Activated naive CD8-positive, alpha-beta T cell treated with anti-CD3 and anti-CD28 coated beads, Interleukin-2, amount 50 U/mL, for 24 hours (primary cell): Measurements from ENCODE around the gene TVP23A.

Experiments used
- ATAC-seq: fragments of 150-1000 bp; cut with Tn5 transposase; one replicate; pipeline ENCODE4 v1.10.0; 2021
- DNase-seq: peaks from one replicate; pipeline ENCODE4 v3.0.0; 2021
- H3K27ac Mint-ChIP-seq: one replicate; pipeline ENCODE4 v1.8.0; 2021; ENCODE audit warnings: mild to moderate bottlenecking, mixed read lengths
- H3K27me3 Mint-ChIP-seq: one replicate; pipeline ENCODE4 v1.8.0; 2021; ENCODE audit warnings: mixed read lengths
- H3K36me3 Mint-ChIP-seq: one replicate; pipeline ENCODE4 v1.8.0; 2021; ENCODE audit warnings: low read depth, mixed read lengths
- H3K4me1 Mint-ChIP-seq: one replicate; pipeline ENCODE4 v1.8.0; 2021; ENCODE audit warnings: mixed read lengths
- H3K4me3 Mint-ChIP-seq: one replicate; pipeline ENCODE4 v1.8.0; 2021; ENCODE audit warnings: mild to moderate bottlenecking, moderate library complexity, mixed read lengths
- H3K9me3 Mint-ChIP-seq: one replicate; pipeline ENCODE4 v1.8.0; 2021; ENCODE audit warnings: mixed read lengths

Gene TVP23A

DNA sequence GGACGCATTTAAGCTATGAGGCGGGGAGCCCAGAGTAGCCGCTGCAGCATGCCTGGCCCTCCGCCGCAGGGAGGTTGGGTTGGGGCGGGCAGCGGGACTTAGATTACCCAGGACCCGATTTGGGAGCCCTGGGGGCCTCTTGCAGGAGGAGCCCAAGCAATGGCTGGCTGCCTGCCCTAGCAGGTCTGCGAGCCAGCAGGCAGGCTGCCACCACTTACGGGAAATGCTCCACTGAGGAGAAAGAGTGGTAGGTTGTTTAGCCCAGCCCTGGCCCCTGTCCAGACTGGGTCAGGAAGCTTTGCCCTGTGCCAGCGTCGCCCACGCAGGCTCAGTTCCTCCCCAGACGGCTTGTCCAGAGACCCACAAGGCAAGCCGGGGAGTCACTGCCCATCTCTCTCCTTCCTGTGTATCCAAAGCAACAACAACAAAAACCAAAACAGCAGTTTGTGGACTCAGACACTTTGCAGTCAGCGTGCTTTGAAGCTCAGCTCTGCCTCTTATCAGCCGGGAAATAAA, 10.3 kb upstream of the TVP23A start:
- H3K36me3 Mint-ChIP-seq, result no peaks in the 10 kb centered on the region
- no peak overlapping the region for H3K27ac Mint-ChIP-seq
- peaks cover 2% of the 10 kb centered on the region for H3K27me3 Mint-ChIP-seq
- DNase-seq (no peak), ATAC-seq (no peak)
- H3K9me3 Mint-ChIP-seq, result no peaks in the 10 kb centered on the region
- H3K4me3 Mint-ChIP-seq, result no peak overlapping the region
- H3K4me1 Mint-ChIP-seq, result peaks cover 7% of the 10 kb centered on the region

DNA sequence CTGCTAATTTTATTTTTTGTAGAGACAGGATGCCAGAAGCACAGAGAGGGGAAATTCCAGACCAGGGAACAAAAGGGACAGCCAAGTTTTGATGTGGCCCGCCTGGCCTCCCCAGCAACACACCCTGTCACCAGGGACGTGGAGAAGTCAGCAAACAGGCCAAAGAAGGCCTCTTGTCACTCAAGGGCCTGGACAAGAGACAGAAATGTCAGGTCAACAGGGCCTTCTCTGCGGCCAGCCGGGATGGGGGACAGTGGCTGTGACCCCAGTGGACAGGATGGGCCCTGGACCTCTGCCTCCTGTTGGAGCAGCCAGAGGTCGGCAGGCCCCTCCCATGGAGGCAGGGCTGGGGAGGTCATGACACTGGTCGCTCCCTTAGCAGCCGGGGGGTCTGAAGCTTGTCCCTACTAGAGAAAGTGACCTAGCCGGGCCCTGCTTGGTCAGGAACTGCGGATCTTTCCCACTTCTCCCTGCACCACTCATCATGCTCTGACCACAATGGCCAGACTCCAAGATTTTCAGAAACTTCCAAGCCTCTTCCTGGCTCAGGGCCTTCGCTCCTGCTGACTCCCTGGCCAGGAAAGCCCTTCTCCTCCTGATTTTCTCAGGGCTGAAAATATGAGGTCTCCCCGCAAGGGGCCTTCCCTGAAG, 9.2 kb upstream of the TVP23A start:
- no peaks in the 10 kb centered on the region for H3K36me3 Mint-ChIP-seq
- peaks cover 2% of the 10 kb centered on the region for H3K27me3 Mint-ChIP-seq
- H3K9me3 Mint-ChIP-seq, result no peaks in the 10 kb centered on the region
- DNase-seq (no peak), ATAC-seq (no peak)
- no peak overlapping the region for H3K4me3 Mint-ChIP-seq
- no peak overlapping the region for H3K27ac Mint-ChIP-seq
- peaks cover 5% of the 10 kb centered on the region for H3K4me1 Mint-ChIP-seq

DNA sequence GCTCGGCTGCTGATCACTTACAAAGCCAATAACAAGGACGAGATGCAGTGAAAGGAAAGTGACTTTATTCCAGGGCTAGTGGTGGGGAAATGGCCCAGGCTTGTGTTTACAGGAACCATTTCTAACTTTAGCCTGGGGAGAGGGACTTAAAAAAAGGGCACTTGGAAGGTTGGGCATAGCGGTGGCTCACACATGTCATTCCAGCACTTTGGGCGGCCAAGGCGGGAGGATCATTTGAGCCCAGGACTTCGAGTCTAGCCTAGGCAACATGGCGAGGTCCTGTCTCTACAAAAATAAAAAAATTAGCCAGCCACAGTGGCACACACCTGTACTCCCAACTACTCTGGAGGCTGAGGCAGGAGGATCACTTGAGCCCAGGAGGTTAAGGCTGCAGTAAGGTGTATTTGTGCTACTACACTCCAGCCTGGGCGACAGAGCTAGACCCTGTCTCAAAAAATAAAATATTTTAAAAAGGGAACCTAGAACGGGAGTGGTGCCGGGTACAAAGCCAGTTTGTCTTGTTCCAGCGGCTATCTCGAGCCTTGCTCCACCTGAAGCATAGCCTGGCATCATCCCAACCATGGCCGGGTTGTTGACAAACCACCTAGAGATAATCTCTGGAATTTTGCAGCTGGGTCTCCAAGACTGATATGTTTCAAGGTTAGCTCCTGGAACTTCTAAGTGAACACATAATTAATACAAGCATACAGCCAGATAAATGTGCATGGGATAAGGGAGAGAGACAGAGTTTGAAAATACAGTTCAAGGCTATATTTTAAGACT, 5.7 kb upstream of the TVP23A start:
- H3K27me3 Mint-ChIP-seq, result peaks cover under 1% of the 10 kb centered on the region
- H3K4me3 Mint-ChIP-seq, result no peak overlapping the region
- no peaks in the 10 kb centered on the region for H3K9me3 Mint-ChIP-seq
- ATAC-seq, result no peak
- DNase-seq, result no peak
- H3K4me1 Mint-ChIP-seq, result peaks cover 6% of the 10 kb centered on the region
- no peak overlapping the region for H3K27ac Mint-ChIP-seq
- no peaks in the 10 kb centered on the region for H3K36me3 Mint-ChIP-seq

DNA sequence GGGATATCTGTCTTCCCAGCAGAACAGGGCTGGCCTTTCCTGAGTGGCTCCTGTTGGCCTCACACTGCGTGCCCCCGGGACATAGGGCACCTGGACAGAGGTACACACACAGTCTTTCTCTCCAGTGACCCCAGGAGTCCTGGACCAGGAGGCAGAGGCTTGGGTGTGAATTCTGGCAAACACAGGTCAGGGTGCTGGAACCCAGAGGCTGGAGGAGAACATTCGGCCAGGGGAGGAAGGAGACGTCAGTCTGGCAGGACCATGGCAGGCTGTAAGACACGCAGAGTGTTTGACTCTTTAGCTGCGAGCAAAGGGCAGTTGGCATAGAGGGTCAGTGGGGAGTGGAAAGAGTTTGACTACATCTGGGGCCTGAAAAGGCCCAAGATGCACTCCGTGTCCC, 4.1 kb upstream of the TVP23A start:
- Mint-ChIP-seq H3K4me3 (no peak overlapping the region), H3K9me3 (no peaks in the 10 kb centered on the region), H3K4me1 (peaks cover 5% of the 10 kb centered on the region), H3K27me3 (peaks cover 6% of the 10 kb centered on the region), H3K36me3 (no peaks in the 10 kb centered on the region), H3K27ac (no peak overlapping the region)
- DNase-seq, result no peak
- no peak for ATAC-seq

DNA sequence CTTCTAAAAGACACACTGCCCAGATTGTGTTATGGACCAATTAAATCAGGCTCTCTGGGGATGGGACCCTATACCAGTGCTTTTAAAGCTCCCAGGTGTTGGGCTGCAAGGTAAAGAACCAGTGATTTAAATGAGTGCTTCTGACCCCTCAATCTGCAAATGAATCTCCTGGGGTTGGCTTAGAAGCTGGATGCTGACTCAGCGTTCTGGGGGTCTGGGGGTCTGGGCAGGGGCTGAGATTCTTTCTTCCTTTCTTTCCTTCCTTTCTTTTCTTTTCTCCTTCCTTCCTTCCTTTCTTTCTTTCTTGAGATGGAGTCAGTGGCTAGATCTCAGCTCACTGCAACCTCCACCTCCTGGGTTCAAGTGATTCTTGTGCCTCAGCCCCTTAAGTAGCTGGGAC, 2.0 kb upstream of the TVP23A start:
- Mint-ChIP-seq H3K9me3 (no peaks in the 10 kb centered on the region), H3K4me3 (no peak overlapping the region), H3K36me3 (no peaks in the 10 kb centered on the region), H3K4me1 (peaks cover 5% of the 10 kb centered on the region), H3K27ac (no peak overlapping the region), H3K27me3 (peaks cover 10% of the 10 kb centered on the region)
- no peak for ATAC-seq
- DNase-seq, result no peak

DNA sequence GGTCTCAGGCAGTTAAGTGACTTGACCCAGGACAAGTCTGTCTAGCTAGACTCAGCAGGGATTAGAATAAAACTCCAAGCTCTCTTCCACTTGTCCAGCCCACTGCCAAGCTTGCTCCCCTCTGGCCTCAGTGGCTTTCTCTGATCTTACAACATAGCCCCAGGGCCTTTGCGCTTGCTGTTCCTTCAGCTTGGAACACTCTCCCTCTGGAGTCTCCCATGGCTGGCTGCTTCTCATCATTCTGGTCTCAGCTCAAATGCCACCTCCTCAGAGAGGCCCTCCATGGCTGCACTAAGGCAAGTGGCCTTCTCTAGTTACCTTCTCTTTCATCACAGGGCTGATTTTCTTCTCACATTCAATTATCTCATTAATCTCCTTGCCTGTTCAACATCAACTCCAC, 1.1 kb downstream of the TVP23A start:
- no peak overlapping the region for H3K4me3 Mint-ChIP-seq
- no peak overlapping the region for H3K27ac Mint-ChIP-seq
- ATAC-seq (no peak), DNase-seq (no peak)
- H3K36me3 Mint-ChIP-seq, result no peaks in the 10 kb centered on the region
- H3K9me3 Mint-ChIP-seq, result no peaks in the 10 kb centered on the region
- peaks cover 14% of the 10 kb centered on the region for H3K4me1 Mint-ChIP-seq
- H3K27me3 Mint-ChIP-seq, result peaks cover 13% of the 10 kb centered on the region

DNA sequence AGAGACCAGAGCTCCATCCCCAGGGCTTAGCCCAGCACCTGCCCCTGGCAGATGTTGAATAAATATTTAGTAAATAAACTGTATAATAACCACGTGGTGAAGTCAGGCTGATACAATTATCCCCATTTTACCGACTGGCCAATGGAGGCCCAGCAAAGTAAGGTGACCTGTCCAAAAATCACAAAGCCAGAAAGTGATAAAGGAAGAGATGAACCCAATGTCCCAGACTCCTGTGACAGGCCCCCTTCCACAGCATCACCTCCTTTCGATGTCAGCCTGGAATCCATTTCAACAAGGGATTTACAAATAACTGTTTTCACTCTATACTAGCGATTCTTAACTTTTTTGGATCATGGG, 5.5 kb downstream of the TVP23A start:
- no peaks in the 10 kb centered on the region for H3K36me3 Mint-ChIP-seq
- H3K4me3 Mint-ChIP-seq, result no peak overlapping the region
- H3K27me3 Mint-ChIP-seq, result peaks cover 10% of the 10 kb centered on the region
- DNase-seq (no peak), ATAC-seq (no peak)
- H3K4me1 Mint-ChIP-seq, result peaks cover 16% of the 10 kb centered on the region
- H3K27ac Mint-ChIP-seq, result peak overlapping the region; percentile 72
- H3K9me3 Mint-ChIP-seq, result no peaks in the 10 kb centered on the region

DNA sequence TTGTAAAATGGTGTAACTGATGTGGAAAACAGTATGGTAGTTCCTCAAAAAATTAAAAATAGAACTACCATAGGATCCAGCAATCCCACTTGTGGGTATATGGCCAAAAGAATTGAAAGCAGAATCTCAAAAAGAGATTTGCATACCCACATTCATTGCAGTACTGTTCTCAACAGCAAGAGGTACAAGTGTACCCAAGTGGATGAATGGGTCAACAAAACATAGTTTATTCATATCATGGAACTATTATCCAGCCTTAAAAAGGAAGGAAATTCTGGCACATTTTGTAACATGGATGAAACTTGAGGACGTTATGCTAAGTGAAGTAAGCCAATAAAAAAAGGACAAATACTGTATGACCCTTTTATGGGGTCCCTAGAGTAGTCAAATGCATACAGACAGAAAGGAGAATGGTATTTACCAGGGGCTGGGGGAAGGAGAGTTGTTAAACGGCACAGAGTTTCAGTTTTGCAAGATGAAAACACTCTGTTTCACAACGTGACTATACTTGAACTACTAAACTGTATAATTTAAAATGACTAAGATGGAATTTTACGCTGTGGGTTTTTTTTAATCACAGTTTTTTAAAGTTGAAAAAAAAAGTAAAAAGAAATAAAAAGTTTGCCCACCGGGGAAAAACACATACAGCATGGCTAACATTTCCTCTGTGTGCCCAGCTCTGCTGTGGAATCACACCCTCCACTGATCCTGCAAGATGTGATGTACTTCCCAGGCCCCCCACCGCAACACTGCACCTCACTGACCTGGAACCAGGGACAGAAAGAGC, 6.1 kb downstream of the TVP23A start:
- Mint-ChIP-seq H3K4me3 (peak overlapping the region; percentile 18), H3K4me1 (peaks cover 16% of the 10 kb centered on the region)

DNA sequence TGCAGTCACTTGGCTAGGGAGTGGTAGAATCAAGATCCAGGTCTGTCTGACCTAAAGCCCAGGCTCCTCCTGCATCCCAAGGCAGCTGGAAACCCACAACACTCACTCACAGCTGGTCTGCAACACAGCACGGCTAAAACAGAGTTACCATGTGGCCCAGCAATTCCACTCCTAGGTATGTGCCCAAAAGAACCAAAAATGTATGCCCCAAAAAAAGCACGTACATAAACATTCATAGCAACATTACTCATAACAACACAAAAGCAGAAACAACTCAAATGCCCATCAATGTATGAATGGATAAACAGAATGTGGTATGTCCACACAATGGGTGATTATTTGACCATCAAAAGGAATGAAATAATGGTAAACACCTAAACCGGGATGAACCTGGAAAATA, 8.9 kb downstream of the TVP23A start:
- H3K9me3 Mint-ChIP-seq, result no peaks in the 10 kb centered on the region
- H3K4me3 Mint-ChIP-seq, result no peak overlapping the region
- ATAC-seq, result no peak
- no peak overlapping the region for H3K27ac Mint-ChIP-seq
- peaks cover 19% of the 10 kb centered on the region for H3K4me1 Mint-ChIP-seq
- H3K36me3 Mint-ChIP-seq, result no peaks in the 10 kb centered on the region
- DNase-seq, result no peak
- peaks cover 3% of the 10 kb centered on the region for H3K27me3 Mint-ChIP-seq

More for the DNA sequence above, 6.1 kb downstream of the TVP23A start:
- DNase-seq (no peak), ATAC-seq (peak; percentile 72)
- no peaks in the 10 kb centered on the region for H3K36me3 Mint-ChIP-seq
- peak overlapping the region; percentile 72 for H3K27ac Mint-ChIP-seq
- H3K27me3 Mint-ChIP-seq, result peaks cover 5% of the 10 kb centered on the region
- H3K9me3 Mint-ChIP-seq, result no peaks in the 10 kb centered on the region

DNA sequence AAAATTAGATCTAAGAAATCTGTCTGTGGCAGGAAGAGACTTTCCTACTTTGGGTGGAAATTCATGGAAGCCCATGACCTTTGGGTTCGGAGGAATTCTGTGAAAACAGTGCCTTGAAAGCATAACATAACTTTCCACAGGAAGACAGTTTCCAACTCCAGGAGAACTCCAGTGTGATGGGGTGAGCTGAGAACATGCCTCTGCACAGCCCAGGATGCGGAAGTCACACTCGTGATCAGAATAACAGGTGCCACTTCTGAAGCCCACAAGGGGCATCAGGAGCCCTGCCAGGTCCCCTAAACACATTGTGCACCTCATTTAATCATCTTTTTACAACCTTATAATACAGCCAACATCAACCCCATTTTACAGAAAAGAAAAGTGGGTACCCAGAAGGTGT, 9.7 kb downstream of the TVP23A start:
- no peak overlapping the region for H3K4me3 Mint-ChIP-seq
- ATAC-seq, result no peak

DNA sequence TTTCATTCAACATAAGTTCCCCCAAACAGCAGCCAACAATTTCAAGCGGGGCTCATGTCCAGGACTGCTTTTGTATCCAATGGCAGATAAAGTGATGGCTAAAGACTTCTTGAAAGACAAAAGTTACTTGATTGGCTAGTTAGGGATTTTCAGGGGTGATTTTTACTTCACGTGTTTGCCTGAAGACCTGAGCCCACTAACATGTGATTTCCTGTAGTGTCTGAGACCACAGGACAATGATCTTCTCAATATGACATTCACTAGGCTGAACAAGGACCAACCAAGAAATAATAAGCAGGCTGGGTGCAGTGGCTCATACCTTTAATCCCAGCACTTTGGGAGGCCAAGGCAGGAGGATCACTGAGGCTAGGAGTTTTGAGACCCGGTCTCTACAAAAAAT, 10.4 kb downstream of the TVP23A start:
- Mint-ChIP-seq H3K36me3 (no peaks in the 10 kb centered on the region), H3K27me3 (no peaks in the 10 kb centered on the region), H3K27ac (peak overlapping the region; percentile 19), H3K4me1 (peaks cover 19% of the 10 kb centered on the region), H3K9me3 (no peaks in the 10 kb centered on the region), H3K4me3 (no peak overlapping the region)
- DNase-seq, result no peak
- no peak for ATAC-seq

More for the DNA sequence above, 9.7 kb downstream of the TVP23A start:
- peaks cover 19% of the 10 kb centered on the region for H3K4me1 Mint-ChIP-seq
- no peaks in the 10 kb centered on the region for H3K27me3 Mint-ChIP-seq
- no peaks in the 10 kb centered on the region for H3K9me3 Mint-ChIP-seq
- H3K27ac Mint-ChIP-seq, result no peak overlapping the region
- H3K36me3 Mint-ChIP-seq, result no peaks in the 10 kb centered on the region
- no peak for DNase-seq

DNA sequence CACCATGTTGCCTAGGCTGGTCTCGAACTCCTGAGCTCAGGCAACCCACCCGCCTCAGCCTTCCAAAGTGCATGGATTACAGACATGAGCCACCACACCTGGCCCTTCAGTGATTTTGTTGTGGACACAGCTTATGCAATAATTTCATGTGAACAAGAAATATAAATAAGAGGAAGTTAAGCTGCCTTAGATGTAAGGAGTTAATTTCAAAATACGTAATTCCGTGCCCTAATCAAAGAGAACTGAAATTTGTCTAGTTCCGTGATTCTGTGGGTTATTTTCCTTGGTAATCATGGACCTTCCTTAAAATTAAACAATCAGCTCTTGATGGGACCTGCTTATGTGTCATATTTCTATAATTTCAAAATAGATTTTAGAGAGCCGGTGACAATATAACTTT, 11.9 kb downstream of the TVP23A start:
- peaks cover 5% of the 10 kb centered on the region for H3K4me1 Mint-ChIP-seq
- ATAC-seq (no peak), DNase-seq (no peak)
- H3K9me3 Mint-ChIP-seq, result no peaks in the 10 kb centered on the region
- no peak overlapping the region for H3K27ac Mint-ChIP-seq
- H3K4me3 Mint-ChIP-seq, result no peak overlapping the region
- H3K27me3 Mint-ChIP-seq, result no peaks in the 10 kb centered on the region
- H3K36me3 Mint-ChIP-seq, result no peaks in the 10 kb centered on the region

DNA sequence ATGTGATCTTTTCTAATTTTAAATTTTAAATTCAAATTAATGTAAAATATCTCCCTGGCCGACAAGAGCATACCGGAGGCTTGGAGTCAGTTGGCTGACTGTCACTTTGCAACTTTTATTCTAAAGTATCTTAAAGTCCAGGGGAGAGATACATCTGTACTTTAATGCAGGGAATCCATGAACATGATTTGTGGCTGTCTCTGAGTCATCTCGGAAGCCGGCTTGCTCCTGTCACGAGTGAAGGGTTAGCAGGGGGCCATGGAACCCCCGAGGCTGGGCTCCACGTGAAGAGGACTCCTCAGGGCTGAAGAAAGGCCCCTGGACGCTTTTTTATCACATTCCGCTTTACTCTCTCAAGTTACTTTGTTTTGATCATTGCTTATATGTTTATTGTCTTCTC, 13.3 kb downstream of the TVP23A start:
- H3K4me1 Mint-ChIP-seq, result peaks cover 5% of the 10 kb centered on the region
- ATAC-seq, result no peak
- no peak overlapping the region for H3K27ac Mint-ChIP-seq

DNA sequence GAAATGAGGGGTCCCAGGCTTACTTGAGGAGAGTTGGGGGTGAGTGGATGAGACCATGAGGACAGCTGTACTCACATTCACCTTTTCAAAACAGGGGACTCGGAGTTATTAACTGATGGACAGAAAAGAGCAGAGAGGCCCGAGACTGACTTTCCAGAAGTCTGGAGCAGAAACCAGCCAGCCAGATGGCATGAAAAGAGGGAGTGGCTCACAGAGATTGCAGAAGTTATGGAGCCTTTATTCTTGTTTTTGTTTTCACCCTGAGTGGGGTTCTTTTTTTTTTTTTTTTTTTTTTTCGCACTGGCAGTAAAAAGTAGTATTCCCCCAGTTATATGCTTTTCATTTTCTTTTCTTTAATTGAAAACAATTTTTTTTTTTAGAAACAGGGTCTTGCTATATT, 18.9 kb downstream of the TVP23A start:
- Mint-ChIP-seq H3K27ac (no peak overlapping the region), H3K9me3 (no peaks in the 10 kb centered on the region), H3K36me3 (no peaks in the 10 kb centered on the region), H3K4me1 (peaks cover 3% of the 10 kb centered on the region), H3K27me3 (no peaks in the 10 kb centered on the region), H3K4me3 (no peak overlapping the region)
- ATAC-seq, result no peak
- no peak for DNase-seq

More for the DNA sequence above, 13.3 kb downstream of the TVP23A start:
- no peak overlapping the region for H3K4me3 Mint-ChIP-seq
- no peaks in the 10 kb centered on the region for H3K27me3 Mint-ChIP-seq
- H3K9me3 Mint-ChIP-seq, result no peaks in the 10 kb centered on the region
- no peaks in the 10 kb centered on the region for H3K36me3 Mint-ChIP-seq
- DNase-seq, result no peak

DNA sequence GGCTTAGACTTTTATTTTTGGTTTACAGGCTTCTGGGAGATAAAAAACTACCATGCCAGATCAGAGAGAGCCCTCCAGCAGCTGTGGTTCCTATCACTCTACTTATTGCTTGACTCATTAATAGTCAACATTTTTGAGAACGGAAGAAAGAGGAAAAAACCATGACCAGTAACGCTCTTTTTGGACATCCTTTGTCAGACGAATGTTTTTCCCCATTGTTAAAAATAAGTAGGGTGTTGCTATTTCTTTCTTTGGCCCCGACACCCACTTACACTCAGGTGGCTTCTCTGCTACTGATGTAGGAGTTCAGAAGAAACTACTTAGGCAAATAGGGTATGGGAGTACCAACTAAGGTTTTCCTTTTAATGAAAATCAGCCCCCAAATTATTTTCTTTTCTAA, 27.5 kb downstream of the TVP23A start:
- Mint-ChIP-seq H3K4me3 (no peak overlapping the region), H3K4me1 (no peaks in the 10 kb centered on the region), H3K9me3 (no peaks in the 10 kb centered on the region), H3K27me3 (no peaks in the 10 kb centered on the region), H3K36me3 (no peaks in the 10 kb centered on the region), H3K27ac (no peak overlapping the region)
- DNase-seq, result no peak
- no peak for ATAC-seq
